GM12878 (cell line): ENCODE measurements around the gene SBK2. TPM values are rescaled to one million over a fixed set of nuclear protein-coding genes. Genes with fewer than 3 reads are reported as not detected.
"Not testable (repeated sequence)": the region's sequence is repeated elsewhere in the genome, so short reads cannot be mapped to it uniquely, and the experiment has no call there.

Source experiments
- ATAC-seq: fragments of 200-7000 bp; cut with Tn5 transposase; 3 replicates; pipeline ENCODE4 v1.9.1; 2020; ENCODE audit warnings: mild to moderate bottlenecking, moderate library complexity
- BruUV-seq: library from RNA; stranded (reverse); fragments of 400-500 nt; replicated peaks from 2 replicates; lab custom pipeline; 2021; lab: Mats Ljungman, UMichigan
- CTCF ChIA-PET: fragments of 300-600 bp; sonication (Branson Sonifier 250); formaldehyde crosslinking; extraction: SDS; loops from one replicate; lab custom pipeline; 2021; ENCODE audit warnings: inconsistent platforms; lab: Yijun Ruan, JAX
- POLR2A ChIA-PET: fragments of 350-600 bp; formaldehyde crosslinking; extraction: SDS; loops from one replicate; lab custom pipeline; 2021; ENCODE audit warnings: inconsistent platforms; lab: Charles Lee
- RAD21 ChIA-PET: fragments of 300-600 bp; sonication (Branson Sonifier 250); formaldehyde crosslinking; loops from one replicate; lab custom pipeline; 2023; ENCODE audit warnings: antibody characterized with exemption; ENCODE audit not compliant: unreplicated experiment; lab: Charles Lee
- SMC1A ChIA-PET: fragments of 300-600 bp; sonication (Branson Sonifier 250); formaldehyde crosslinking; loops from one replicate; lab custom pipeline; 2023; ENCODE audit not compliant: unreplicated experiment, uncharacterized antibody; lab: Charles Lee
- DNase-seq: peaks from one replicate; pipeline ENCODE4 v3.0.0-alpha.2; 2011; ENCODE audit warnings: low read depth, low spot score
- FAIRE-seq: peaks from 3 replicates; lab custom pipeline; 2011; peaks lifted over from hg19 to GRCh38; lab: Jason Lieb, UNC
- H2AFZ ChIP-seq: 2 replicates; pipeline ENCODE4 v1.6.0; 2011; ENCODE audit warnings: low read depth, low read length, control low read depth; ENCODE audit not compliant: control insufficient read depth
- H3K27ac ChIP-seq: 2 replicates; pipeline ENCODE4 v1.5.1; 2011; ENCODE audit warnings: control low read depth; ENCODE audit not compliant: control insufficient read depth, insufficient read depth
- H3K27me3 ChIP-seq, 2 experiments: replicated peaks in 1 of 2; 2 replicates each; pipeline versions ENCODE4 v1.6.0 to v1.6.1; 2011; ENCODE audit warnings: low read length in 1 of 2; ENCODE audit not compliant: control insufficient read depth in 2 of 2, insufficient read depth in 2 of 2
- H3K36me3 ChIP-seq, 2 experiments: 2 replicates each; pipeline ENCODE4 v1.5.1; 2011; ENCODE audit warnings: low read length in 1 of 2; ENCODE audit not compliant: control insufficient read depth in 2 of 2, insufficient read depth in 2 of 2
- H3K4me1 ChIP-seq: 2 replicates; pipeline ENCODE4 v1.6.1; 2011; ENCODE audit warnings: mild to moderate bottlenecking, low read length, moderate library complexity, mixed read lengths; ENCODE audit not compliant: control insufficient read depth, insufficient read depth
- H3K4me2 ChIP-seq: 2 replicates; pipeline ENCODE4 v1.6.0; 2011; ENCODE audit warnings: control low read depth; ENCODE audit not compliant: control insufficient read depth, insufficient read depth
- H3K4me3 ChIP-seq: fragments of 200-600 bp; sonication (generic); 2 replicates; pipeline ENCODE4 v1.5.1; 2016
- H3K79me2 ChIP-seq: 2 replicates; pipeline ENCODE4 v1.6.0; 2011; ENCODE audit warnings: low read length; ENCODE audit not compliant: control insufficient read depth, insufficient read depth
- H3K9ac ChIP-seq: 2 replicates; pipeline ENCODE4 v1.8.0; 2011; ENCODE audit warnings: low read length, control low read depth, mixed read lengths; ENCODE audit not compliant: control insufficient read depth, insufficient read depth
- H3K9me3 ChIP-seq: replicated peaks from 3 replicates; pipeline ENCODE4 v1.5.1; 2011; ENCODE audit warnings: mild to moderate bottlenecking, low read length; ENCODE audit not compliant: control insufficient read depth, insufficient read depth
- H4K20me1 ChIP-seq: 2 replicates; pipeline ENCODE4 v1.6.0; 2011; ENCODE audit not compliant: control insufficient read depth, insufficient read depth
- ATF2 ChIP-seq: IDR thresholded peaks from 2 replicates; pipeline ENCODE4 v1.6.1; 2012; ENCODE audit warnings: low read length, inconsistent platforms
- CHD2 ChIP-seq: IDR thresholded peaks from 2 replicates; pipeline ENCODE4 v1.6.1; 2011; ENCODE audit warnings: low read depth, low read length, improper control_type of control experiment, borderline replicate concordance
- CHD4 ChIP-seq: fragments of 200-600 bp; sonication (generic); IDR thresholded peaks from 2 replicates; pipeline ENCODE4 v1.6.1; 2016; ENCODE audit warnings: mild to moderate bottlenecking
- CREB1 ChIP-seq: IDR thresholded peaks from 2 replicates; pipeline ENCODE4 v1.6.1; 2012; ENCODE audit warnings: low read depth, mild to moderate bottlenecking, inconsistent platforms
- FOS ChIP-seq: IDR thresholded peaks from 3 replicates; pipeline ENCODE4 v1.6.1; 2011; ENCODE audit warnings: borderline replicate concordance; ENCODE audit not compliant: insufficient read length; ENCODE audit errors: extremely low read depth
- HDAC2 ChIP-seq: fragments of 200-600 bp; sonication (generic); IDR thresholded peaks from 2 replicates; pipeline ENCODE4 v1.6.1; 2017
- IRF4 ChIP-seq: IDR thresholded peaks from 2 replicates; pipeline ENCODE4 v1.6.1; 2011; ENCODE audit warnings: low read depth, low read length
- MEF2B ChIP-seq: fragments of 450-650 bp; IDR thresholded peaks from 2 replicates; pipeline ENCODE4 v1.6.1; 2018; ENCODE audit warnings: mild to moderate bottlenecking, moderate library complexity; ENCODE audit not compliant: partially characterized antibody, poor library complexity, severe bottlenecking
- NFIC ChIP-seq: IDR thresholded peaks from 2 replicates; pipeline ENCODE4 v1.6.1; 2012; ENCODE audit warnings: low read depth, mild to moderate bottlenecking, inconsistent platforms, low read length, moderate library complexity
- NFXL1 ChIP-seq: fragments of 450-650 bp; IDR thresholded peaks from 2 replicates; pipeline ENCODE4 v1.6.1; 2017; ENCODE audit warnings: antibody characterized with exemption, mild to moderate bottlenecking, borderline replicate concordance
- NR2C2 ChIP-seq: IDR thresholded peaks from 2 replicates; pipeline ENCODE4 v1.6.1; 2011; ENCODE audit warnings: borderline replicate concordance, low read depth; ENCODE audit not compliant: control insufficient read depth, insufficient read length
- PML ChIP-seq: IDR thresholded peaks from 2 replicates; pipeline ENCODE4 v1.6.1; 2012; ENCODE audit warnings: low read length, inconsistent platforms
- POLR2AphosphoS5 ChIP-seq: IDR thresholded peaks from 2 replicates; pipeline ENCODE4 v1.6.1; 2011; ENCODE audit warnings: mild to moderate bottlenecking, low read length, inconsistent platforms
- SIN3A ChIP-seq: IDR thresholded peaks from 2 replicates; pipeline ENCODE4 v1.6.1; 2012; ENCODE audit warnings: low read depth, low read length, improper control_type of control experiment
- SRF ChIP-seq, 2 experiments: IDR thresholded peaks; 2 replicates each; pipeline ENCODE4 v1.6.1; 2011; ENCODE audit warnings: low read depth in 2 of 2, low read length in 2 of 2, mild to moderate bottlenecking in 1 of 2, moderate library complexity in 1 of 2
- TBL1XR1 ChIP-seq: IDR thresholded peaks from 2 replicates; pipeline ENCODE4 v1.6.1; 2012; ENCODE audit warnings: low read depth, low read length, improper control_type of control experiment
- ZNF622 ChIP-seq: fragments of 450-650 bp; IDR thresholded peaks from 2 replicates; pipeline ENCODE4 v1.6.1; 2017; ENCODE audit warnings: mild to moderate bottlenecking, inconsistent platforms
- ZSCAN29 ChIP-seq: fragments of 450-650 bp; IDR thresholded peaks from 2 replicates; pipeline ENCODE4 v1.6.1; 2017; ENCODE audit warnings: mild to moderate bottlenecking, moderate library complexity
- WGBS: methylation state at CpG from one replicate; pipeline ENCODE4 v1.1.6; 2016; ENCODE audit warnings: low lambda C conversion rate; ENCODE audit not compliant: insufficient replicate concordance, insufficient coverage; ENCODE audit errors: missing lambda C conversion rate; 5-methylcytosine and 5-hydroxymethylcytosine counted together
- in situ Hi-C: fragments of 300-500 bp; cut with MboI; formaldehyde crosslinking; loops from 9 replicates; pipeline ENCODE4 v1.14.3; 2018; ENCODE audit warnings: mixed read lengths
- intact Hi-C: fragments of 100-400 bp; cut with micrococcal nuclease; formaldehyde crosslinking; loops from one replicate; pipeline ENCODE4 v1.14.2; 2022; ENCODE audit not compliant: unreplicated experiment
- polyA plus RNA-seq, 11 experiments: library from polyadenylated mRNA; depleted of rRNA in 4 of 11; unstranded in 6 of 11; stranded (reverse) in 5 of 11; fragments of >200 nt; fragmentation: Nextera tagmentation in 4 of 11; fragmentation: Illumina TruSeq in 1 of 11; extraction: Ambion mirVana in 4 of 11; extraction: Trizol in 1 of 11; gene quantifications; 1 replicate in 1 of 11; 2 replicates in 10 of 11; pipeline versions ENCODE4 v1.2.1 to v1.2.3, GENCODE V29; 2011 to 2016; ENCODE audit warnings: inconsistent platforms in 2 of 11, missing spikeins in 2 of 11, low read depth in 1 of 11
- total RNA-seq, 4 experiments: library from RNA; depleted of rRNA in 3 of 4; stranded (reverse); fragments of >200 nt in 3 of 4; fragmentation: Illumina TruSeq in 1 of 4; extraction: Trizol in 1 of 4; gene quantifications; 2 replicates each; pipeline versions ENCODE4 v1.2.1 to v1.2.3, GENCODE V29; 2013 to 2021

Gene SBK2
- total and polyA plus RNA-seq, 10 of the 15 experiments (the other 5 are each of a cell fraction or from before 2014, with no cell fraction given), result not detected

GRCh38 chr19:55584871-55585270 lies 47.9 kb upstream of the SBK2 start:
- Histone ChIP-seq H3K4me3 (no peak overlapping the region), H3K4me1 (peaks cover 7% of the 10 kb centered on the region), H3K79me2 (peaks cover 8% of the 10 kb centered on the region), H3K27ac (no peak overlapping the region), H3K9ac (no peak overlapping the region), H3K27me3 (no peaks in the 10 kb centered on the region), H3K9me3 (no peaks in the 10 kb centered on the region), H4K20me1 (no peaks in the 10 kb centered on the region), H3K36me3 (no peaks in the 10 kb centered on the region), H3K4me2 (no peak overlapping the region), H2AFZ (no peak overlapping the region)
- 73% methylated on average over 11 of the region's 11 CpGs for WGBS
- SMC1A ChIA-PET, result interaction anchor here (1.4 kb wide), 1 partner anchor 48 kb away, joined by 3 read pairs; no protein-coding TSS in a partner anchor
- BruUV-seq, result no TSS peak
- CTCF ChIA-PET, result no interaction called here
- POLR2A ChIA-PET, result interaction anchor here (0.7 kb wide), 1 partner anchor 246 kb away, joined by 4 read pairs; no protein-coding TSS in a partner anchor
- DNase-seq (no peak), ATAC-seq (no peak), FAIRE-seq (no peak)
- TF ChIP-seq ZSCAN29 (no peak), ZNF622 (no peak), ATF2 (no peak), NFIC (no peak), IRF4 (no peak), NFXL1 (no peak), HDAC2 (no peak), MEF2B (no peak), NR2C2 (no peak), CREB1 (no peak), FOS (no peak), PML (no peak), CHD4 (no peak), SIN3A (no peak), SRF (IDR thresholded peaks at IDR 0.05; ENCODE audit: low read depth in 2 of 2, low read length in 2 of 2) (no peak), CHD2 (no peak), POLR2AphosphoS5 (no peak), TBL1XR1 (no peak)
- RAD21 ChIA-PET, result no interaction called here
- intact Hi-C loops (no loop called here), in situ Hi-C loops (no loop called here)

- FAIRE-seq, intact Hi-C loops, H3K36me3 ChIP-seq, RAD21 ChIA-PET, H3K27me3 ChIP-seq, H3K4me1 ChIP-seq, H2AFZ ChIP-seq, H4K20me1 ChIP-seq, ATAC-seq, H3K4me3 ChIP-seq, H3K9me3 ChIP-seq, BruUV-seq, DNase-seq, H3K4me2 ChIP-seq, H3K27ac ChIP-seq, H3K9ac ChIP-seq, in situ Hi-C loops: not testable (repeated sequence)
- POLR2A ChIA-PET, result interaction anchor here (0.7 kb wide), 1 partner anchor 245 kb away, joined by 4 read pairs; no protein-coding TSS in a partner anchor
- SMC1A ChIA-PET, result interaction anchor here (1.1 to 1.4 kb wide), 2 partner anchors 49 to 54 kb away, joined by 3 to 5 read pairs; no protein-coding TSS in a partner anchor
- CTCF ChIA-PET, result interaction anchor here (0.6 to 1.1 kb wide), 3 partner anchors 48 to 431 kb away, joined by 3 read pairs; no protein-coding TSS in a partner anchor
- 75% methylated on average over 6 of the region's 8 CpGs for WGBS
- H3K79me2 ChIP-seq, result peaks cover 11% of the 10 kb centered on the region
Measured at GRCh38 chr19:55583897-55584296, 47.0 kb upstream of the SBK2 start.
